Measurements from ENCODE around the gene PLXNA4. TPM values are rescaled to one million over a fixed set of nuclear protein-coding genes. Genes with fewer than 3 reads are reported as not detected.

Gene PLXNA4
- total RNA-seq, 1 experiment from 2014 or later = 11.2 TPM

- H3K4me3 ChIP-seq = no peak overlapping the region
- H3K36me3 ChIP-seq = no peaks in the 10 kb centered on the region
- H3K27me3 ChIP-seq = no peaks in the 10 kb centered on the region
- peak; percentile 48 to 59 for DNase-seq
- H3K4me1 ChIP-seq = no peaks in the 10 kb centered on the region
- no peaks in the 10 kb centered on the region for H3K9me3 ChIP-seq (replicated peaks)
- H3K27ac ChIP-seq = no peak overlapping the region
Measured at GRCh38 chr7:132160611-132161532, 415.4 kb downstream of the PLXNA4 start.

- DNase-seq = no peak
- H3K27ac ChIP-seq = no peak overlapping the region
- no peaks in the 10 kb centered on the region for H3K9me3 ChIP-seq (replicated peaks)
- H3K27me3 ChIP-seq = no peaks in the 10 kb centered on the region
- H3K4me3 ChIP-seq = no peak overlapping the region
- no peaks in the 10 kb centered on the region for H3K36me3 ChIP-seq
- no peaks in the 10 kb centered on the region for H3K4me1 ChIP-seq
Measured at GRCh38 chr7:132158841-132159240, 417.4 kb downstream of the PLXNA4 start.

- no peak for DNase-seq
- Histone ChIP-seq H3K4me3 (no peak overlapping the region), H3K9me3 (replicated peaks) (no peaks in the 10 kb centered on the region), H3K36me3 (no peaks in the 10 kb centered on the region), H3K4me1 (no peaks in the 10 kb centered on the region), H3K27ac (no peak overlapping the region), H3K27me3 (no peaks in the 10 kb centered on the region)
Measured at GRCh38 chr7:132158166-132158565, 418.1 kb downstream of the PLXNA4 start.

- Histone ChIP-seq H3K4me1 (no peaks in the 10 kb centered on the region), H3K9me3 (replicated peaks) (no peaks in the 10 kb centered on the region), H3K27ac (no peak overlapping the region), H3K4me3 (no peak overlapping the region), H3K27me3 (no peaks in the 10 kb centered on the region), H3K36me3 (no peaks in the 10 kb centered on the region)
- no peak for DNase-seq
Measured at GRCh38 chr7:132155715-132156114, 420.6 kb downstream of the PLXNA4 start.

- no peak overlapping the region for H3K27ac ChIP-seq
- DNase-seq = no peak
- no peaks in the 10 kb centered on the region for H3K27me3 ChIP-seq
- H3K4me1 ChIP-seq = no peaks in the 10 kb centered on the region
- H3K4me3 ChIP-seq = no peak overlapping the region
- H3K36me3 ChIP-seq = no peaks in the 10 kb centered on the region
- no peaks in the 10 kb centered on the region for H3K9me3 ChIP-seq (replicated peaks)
Measured at GRCh38 chr7:132154695-132155471, 421.4 kb downstream of the PLXNA4 start.

GRCh38 chr7:132154248-132154647, 422.0 kb downstream of the PLXNA4 start:
- Histone ChIP-seq H3K36me3 (no peaks in the 10 kb centered on the region), H3K9me3 (replicated peaks) (no peaks in the 10 kb centered on the region), H3K4me3 (no peak overlapping the region), H3K4me1 (no peaks in the 10 kb centered on the region), H3K27me3 (no peaks in the 10 kb centered on the region), H3K27ac (no peak overlapping the region)
- DNase-seq = no peak

- H3K27me3 ChIP-seq = no peaks in the 10 kb centered on the region
- no peaks in the 10 kb centered on the region for H3K36me3 ChIP-seq
- H3K9me3 ChIP-seq (replicated peaks) = no peaks in the 10 kb centered on the region
- DNase-seq = no peak
- no peak overlapping the region for H3K27ac ChIP-seq
- no peak overlapping the region for H3K4me3 ChIP-seq
- no peaks in the 10 kb centered on the region for H3K4me1 ChIP-seq
Measured at GRCh38 chr7:132152131-132152889, 424.0 kb downstream of the PLXNA4 start.

- H3K4me3 ChIP-seq = no peak overlapping the region
- no peaks in the 10 kb centered on the region for H3K9me3 ChIP-seq (replicated peaks)
- DNase-seq = no peak
- no peaks in the 10 kb centered on the region for H3K4me1 ChIP-seq
- H3K36me3 ChIP-seq = no peaks in the 10 kb centered on the region
- no peaks in the 10 kb centered on the region for H3K27me3 ChIP-seq
- no peak overlapping the region for H3K27ac ChIP-seq
Measured at GRCh38 chr7:132150711-132151110, 425.6 kb downstream of the PLXNA4 start.

GRCh38 chr7:132149436-132150304, 426.6 kb downstream of the PLXNA4 start:
- Histone ChIP-seq H3K27me3 (no peaks in the 10 kb centered on the region), H3K27ac (no peak overlapping the region), H3K36me3 (no peaks in the 10 kb centered on the region), H3K4me1 (0 out of 2 replicates have a peak, but pooled peaks cover 3% of the 10 kb centered on the region), H3K4me3 (no peak overlapping the region), H3K9me3 (replicated peaks) (no peaks in the 10 kb centered on the region)
- peak in 1 of 2 experiments; percentile 32 for DNase-seq

GRCh38 chr7:132148876-132149275, 427.4 kb downstream of the PLXNA4 start:
- no peaks in the 10 kb centered on the region for H3K36me3 ChIP-seq
- H3K4me1 ChIP-seq = 0 out of 2 replicates have a peak, but pooled peaks cover 3% of the 10 kb centered on the region
- no peak overlapping the region for H3K27ac ChIP-seq
- DNase-seq = no peak
- no peaks in the 10 kb centered on the region for H3K27me3 ChIP-seq
- no peaks in the 10 kb centered on the region for H3K9me3 ChIP-seq (replicated peaks)
- H3K4me3 ChIP-seq = no peak overlapping the region

- Histone ChIP-seq H3K27ac (no peak overlapping the region), H3K4me1 (0 out of 2 replicates have a peak, but pooled peaks cover 3% of the 10 kb centered on the region), H3K27me3 (no peaks in the 10 kb centered on the region), H3K36me3 (no peaks in the 10 kb centered on the region), H3K9me3 (replicated peaks) (no peaks in the 10 kb centered on the region), H3K4me3 (no peak overlapping the region)
- peak; percentile 25 for DNase-seq
Measured at GRCh38 chr7:132145466-132145865, 430.8 kb downstream of the PLXNA4 start.

GRCh38 chr7:132145063-132145462, 431.2 kb downstream of the PLXNA4 start:
- no peaks in the 10 kb centered on the region for H3K9me3 ChIP-seq (replicated peaks)
- no peaks in the 10 kb centered on the region for H3K36me3 ChIP-seq
- 0 out of 2 replicates have a peak, but pooled peaks cover 3% of the 10 kb centered on the region for H3K4me1 ChIP-seq
- H3K27me3 ChIP-seq = no peaks in the 10 kb centered on the region
- no peak overlapping the region for H3K4me3 ChIP-seq
- DNase-seq = no peak
- no peak overlapping the region for H3K27ac ChIP-seq

GRCh38 chr7:132142006-132142405, 434.3 kb downstream of the PLXNA4 start:
- Histone ChIP-seq H3K4me3 (no peak overlapping the region), H3K27me3 (no peaks in the 10 kb centered on the region), H3K27ac (no peak overlapping the region), H3K36me3 (no peaks in the 10 kb centered on the region), H3K9me3 (replicated peaks) (no peaks in the 10 kb centered on the region), H3K4me1 (0 out of 2 replicates have a peak, but pooled peaks cover 3% of the 10 kb centered on the region)
- DNase-seq = no peak

GRCh38 chr7:132141109-132141508, 435.2 kb downstream of the PLXNA4 start:
- H3K36me3 ChIP-seq = no peaks in the 10 kb centered on the region
- H3K27ac ChIP-seq = no peak overlapping the region
- no peak for DNase-seq
- no peaks in the 10 kb centered on the region for H3K9me3 ChIP-seq (replicated peaks)
- H3K4me1 ChIP-seq = 0 out of 2 replicates have a peak, but pooled peaks cover 3% of the 10 kb centered on the region
- no peak overlapping the region for H3K4me3 ChIP-seq
- H3K27me3 ChIP-seq = no peaks in the 10 kb centered on the region
